Measurements from ENCODE around the gene C5orf58. TPM values are rescaled to one million over a fixed set of nuclear protein-coding genes. Genes with fewer than 3 reads are reported as not detected.

Gene C5orf58
- total RNA-seq, 4 donors from 2014 or later = not detected

DNA sequence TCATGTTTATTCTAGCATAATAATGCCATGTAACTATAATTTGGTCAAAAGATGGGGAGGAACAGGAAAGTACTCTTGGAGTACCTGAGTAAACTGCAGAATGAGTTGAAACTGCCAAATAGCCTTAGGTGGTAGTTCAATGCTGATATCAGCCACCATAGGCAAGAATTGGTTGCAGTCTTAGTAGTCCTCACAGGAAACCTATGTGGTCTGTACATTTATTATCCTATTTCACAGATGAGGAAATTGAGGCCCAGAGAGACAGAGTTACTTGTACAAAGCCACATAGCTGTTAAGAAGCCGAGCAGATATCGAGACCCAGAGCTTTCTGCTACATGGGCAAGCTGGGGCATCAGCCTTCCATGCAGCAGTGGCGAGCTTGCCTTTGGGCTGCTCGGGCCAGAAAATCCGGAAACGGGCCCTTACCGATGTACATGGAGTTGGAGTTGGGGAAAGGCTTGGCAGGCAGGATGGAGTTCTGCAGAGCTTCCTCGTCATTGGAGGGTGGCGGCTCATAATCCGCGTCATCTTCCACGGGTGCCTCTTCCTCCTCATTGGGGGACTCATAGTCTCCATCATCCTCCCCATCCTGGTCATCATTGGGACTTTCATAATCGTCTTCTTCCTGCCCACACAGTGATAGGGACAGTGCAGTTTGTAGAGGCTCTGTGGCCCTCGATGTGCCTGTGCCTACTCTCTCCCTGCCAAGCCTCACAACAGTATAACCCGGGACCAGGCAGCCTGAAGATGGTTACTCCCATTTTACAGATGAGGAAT lies 37.7 kb downstream of the C5orf58 start:
- Histone ChIP-seq H3K27ac (no peak overlapping the region), H3K4me3 (no peak overlapping the region), H3K9me3 (no peaks in the 10 kb centered on the region), H3K36me3 (no peaks in the 10 kb centered on the region), H3K4me1 (peaks cover 38% of the 10 kb centered on the region), H3K27me3 (no peaks in the 10 kb centered on the region)
- TF ChIP-seq EP300 (IDR thresholded peaks at IDR 0.05) = no peak
- TF ChIP-seq, protein P1, sequence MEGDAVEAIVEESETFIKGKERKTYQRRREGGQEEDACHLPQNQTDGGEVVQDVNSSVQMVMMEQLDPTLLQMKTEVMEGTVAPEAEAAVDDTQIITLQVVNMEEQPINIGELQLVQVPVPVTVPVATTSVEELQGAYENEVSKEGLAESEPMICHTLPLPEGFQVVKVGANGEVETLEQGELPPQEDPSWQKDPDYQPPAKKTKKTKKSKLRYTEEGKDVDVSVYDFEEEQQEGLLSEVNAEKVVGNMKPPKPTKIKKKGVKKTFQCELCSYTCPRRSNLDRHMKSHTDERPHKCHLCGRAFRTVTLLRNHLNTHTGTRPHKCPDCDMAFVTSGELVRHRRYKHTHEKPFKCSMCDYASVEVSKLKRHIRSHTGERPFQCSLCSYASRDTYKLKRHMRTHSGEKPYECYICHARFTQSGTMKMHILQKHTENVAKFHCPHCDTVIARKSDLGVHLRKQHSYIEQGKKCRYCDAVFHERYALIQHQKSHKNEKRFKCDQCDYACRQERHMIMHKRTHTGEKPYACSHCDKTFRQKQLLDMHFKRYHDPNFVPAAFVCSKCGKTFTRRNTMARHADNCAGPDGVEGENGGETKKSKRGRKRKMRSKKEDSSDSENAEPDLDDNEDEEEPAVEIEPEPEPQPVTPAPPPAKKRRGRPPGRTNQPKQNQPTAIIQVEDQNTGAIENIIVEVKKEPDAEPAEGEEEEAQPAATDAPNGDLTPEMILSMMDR (IDR thresholded peaks at IDR 0.05) = no peak
- no peak for TF ChIP-seq POLR2AphosphoS5 (IDR thresholded peaks at IDR 0.05)
- no peak for TF ChIP-seq POLR2A (IDR thresholded peaks at IDR 0.05)
- DNase-seq (ENCODE audit: low spot score in 2 of 2) = peak in 1 of 2 donors; percentile 51
- WGBS = 87% methylated on average over 15 of the region's 15 CpGs

DNA sequence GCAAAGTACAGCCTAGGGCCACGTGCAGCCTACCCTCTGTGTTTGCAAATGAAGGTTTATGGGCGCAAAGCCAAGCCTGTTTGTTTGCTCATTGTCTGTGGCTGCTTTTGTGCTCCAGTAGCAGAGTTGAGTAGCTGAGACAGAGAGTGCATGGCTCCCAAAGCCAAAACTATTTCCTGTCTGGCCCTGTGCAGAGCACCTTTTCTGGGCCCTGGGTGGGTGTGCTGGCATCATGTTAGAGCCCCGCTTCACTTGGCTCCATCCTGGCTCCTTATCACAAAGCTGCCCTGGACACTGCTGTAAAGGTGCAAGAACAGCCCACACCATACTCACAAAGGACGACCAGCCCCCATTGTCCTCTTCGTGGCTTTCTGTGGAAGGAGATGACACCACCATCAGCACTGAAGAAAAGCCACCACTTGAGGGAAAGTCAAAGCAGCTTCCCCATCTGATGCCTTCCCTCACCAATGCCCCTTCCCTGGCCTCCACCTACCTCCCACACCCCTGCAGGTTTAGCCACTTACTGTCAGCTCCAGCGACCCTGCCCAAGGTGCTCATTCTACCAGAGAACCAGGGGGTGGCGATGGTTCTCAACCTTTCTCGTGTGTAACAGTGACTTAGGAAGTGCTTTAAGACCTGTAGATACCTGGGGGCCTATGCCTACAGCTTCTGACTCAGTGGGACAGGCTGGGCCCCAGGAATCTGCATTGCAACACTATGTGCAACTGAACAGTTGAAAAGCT lies 41.4 kb downstream of the C5orf58 start:
- H3K27me3 ChIP-seq = no peaks in the 10 kb centered on the region
- H3K36me3 ChIP-seq = no peaks in the 10 kb centered on the region
- H3K9me3 ChIP-seq = no peaks in the 10 kb centered on the region
- peaks cover 15% of the 10 kb centered on the region for H3K4me1 ChIP-seq
- 76% methylated on average over 7 of the region's 8 CpGs for WGBS
- DNase-seq (ENCODE audit: low spot score in 2 of 2) = no peak
- no peak overlapping the region for H3K27ac ChIP-seq
- no peak for TF ChIP-seq POLR2AphosphoS5 (IDR thresholded peaks at IDR 0.05)
- H3K4me3 ChIP-seq = no peak overlapping the region

DNA sequence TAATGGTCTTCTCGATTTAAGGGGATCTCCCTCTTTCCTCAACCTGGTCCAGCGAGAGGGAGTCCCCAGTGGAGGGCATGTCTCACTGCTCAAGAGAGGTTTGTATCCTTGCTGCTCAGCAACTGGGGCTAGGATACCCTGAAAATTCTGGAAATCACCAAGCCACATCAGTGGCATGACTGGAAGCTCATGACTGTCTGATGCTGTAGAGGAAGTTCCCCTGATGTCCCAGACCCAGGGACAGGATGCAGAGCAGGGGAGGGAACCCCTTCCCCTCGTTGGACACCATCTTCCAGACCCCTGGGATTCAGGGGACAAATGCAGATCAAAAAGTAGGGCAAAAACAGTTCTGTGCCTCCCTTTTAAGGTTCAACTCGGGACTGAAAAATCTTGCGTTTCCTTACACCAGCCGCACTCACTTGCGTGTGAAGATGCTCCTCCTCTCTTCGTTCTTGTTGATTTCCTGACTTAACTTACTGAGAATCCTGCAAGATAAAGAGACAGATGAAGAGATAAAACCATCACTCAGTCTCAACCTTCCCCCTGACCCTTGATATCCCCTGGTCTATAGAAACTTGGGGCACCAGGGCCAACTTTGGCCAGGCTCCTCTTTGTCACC lies 42.7 kb downstream of the C5orf58 start:
- H3K9me3 ChIP-seq = no peaks in the 10 kb centered on the region
- no peak overlapping the region for H3K27ac ChIP-seq
- no peaks in the 10 kb centered on the region for H3K36me3 ChIP-seq
- no peaks in the 10 kb centered on the region for H3K27me3 ChIP-seq
- H3K4me3 ChIP-seq = no peak overlapping the region
- TF ChIP-seq EP300 (IDR thresholded peaks at IDR 0.05) = no peak
- TF ChIP-seq, protein P1 (IDR thresholded peaks at IDR 0.05) = no peak
- TF ChIP-seq POLR2A (IDR thresholded peaks at IDR 0.05) = no peak
- no peak for TF ChIP-seq POLR2AphosphoS5 (IDR thresholded peaks at IDR 0.05)
- no peak for DNase-seq (ENCODE audit: low spot score in 2 of 2)
- WGBS = 76% methylated on average over 8 of the region's 8 CpGs
- peaks cover 15% of the 10 kb centered on the region for H3K4me1 ChIP-seq

DNA sequence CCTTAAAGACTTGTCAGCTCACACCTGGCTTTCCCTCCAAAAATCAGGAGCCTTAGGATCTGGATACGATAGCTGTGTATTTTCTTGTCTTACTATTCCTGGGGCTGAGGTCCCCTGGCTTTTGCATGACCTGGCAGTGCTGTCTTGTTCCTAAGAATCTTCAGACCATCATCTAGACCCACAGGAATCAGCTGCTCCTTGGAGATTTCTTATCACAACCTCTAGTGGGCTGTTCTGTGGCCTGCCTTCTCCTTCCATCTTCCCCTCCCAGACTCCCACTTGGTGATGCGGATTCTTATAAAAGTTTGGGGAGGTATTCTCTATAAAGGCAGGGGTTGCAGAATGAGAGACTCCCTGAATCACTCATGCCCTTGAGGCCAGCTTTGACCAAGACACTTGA lies 43.4 kb downstream of the C5orf58 start:
- Histone ChIP-seq H3K36me3 (no peaks in the 10 kb centered on the region), H3K9me3 (no peaks in the 10 kb centered on the region), H3K27ac (no peak overlapping the region), H3K27me3 (no peaks in the 10 kb centered on the region), H3K4me1 (peaks cover 15% of the 10 kb centered on the region), H3K4me3 (no peak overlapping the region)
- TF ChIP-seq POLR2A (IDR thresholded peaks at IDR 0.05) (no peak), POLR2AphosphoS5 (IDR thresholded peaks at IDR 0.05) (no peak), EP300 (IDR thresholded peaks at IDR 0.05) (no peak)
- TF ChIP-seq, protein P1 (IDR thresholded peaks at IDR 0.05) = no peak
- DNase-seq (ENCODE audit: low spot score in 2 of 2) = no peak
- 78% methylated on average over 2 of the region's 2 CpGs for WGBS

DNA sequence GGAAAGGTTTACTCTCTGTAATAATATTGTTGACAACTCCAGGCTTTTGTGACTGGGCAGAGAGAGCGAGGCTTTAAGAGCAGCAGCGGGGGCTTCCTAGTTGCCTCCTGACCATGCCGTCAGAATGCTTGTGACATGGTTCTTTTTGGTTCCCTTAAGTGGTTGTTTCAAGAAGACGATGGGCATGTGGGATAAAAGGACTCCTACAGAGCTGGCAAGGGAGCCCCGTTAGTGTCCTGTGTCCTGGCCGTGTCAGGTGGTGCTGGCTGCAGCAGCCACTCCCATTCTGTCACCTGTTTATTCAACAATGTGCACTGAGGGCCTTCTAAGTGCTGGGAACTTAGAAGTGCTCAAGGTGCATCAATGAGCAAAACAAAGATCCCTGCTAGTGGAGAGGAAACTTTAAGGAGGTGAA lies 45.1 kb downstream of the C5orf58 start:
- Histone ChIP-seq H3K36me3 (no peaks in the 10 kb centered on the region), H3K4me1 (peaks cover 15% of the 10 kb centered on the region), H3K27ac (no peak overlapping the region), H3K4me3 (no peak overlapping the region), H3K27me3 (no peaks in the 10 kb centered on the region), H3K9me3 (no peaks in the 10 kb centered on the region)
- TF ChIP-seq EP300 (IDR thresholded peaks at IDR 0.05) (no peak), POLR2AphosphoS5 (IDR thresholded peaks at IDR 0.05) (no peak), POLR2A (IDR thresholded peaks at IDR 0.05) (no peak)
- TF ChIP-seq, protein P1 (IDR thresholded peaks at IDR 0.05) = no peak
- 61% methylated on average over 6 of the region's 6 CpGs for WGBS
- no peak for DNase-seq (ENCODE audit: low spot score in 2 of 2)

All from suprapubic skin (tissue), 4 donors.